Endothelial cell of umbilical vein (primary cell): ENCODE results near the gene FBXO10.

ENCODE experiments used
- CTCF ChIP-seq, 2 donors: IDR thresholded peaks; 1 replicate in 1 of 2; 2 replicates in 1 of 2; pipeline ENCODE4 v1.5.1; 2011; ENCODE audit warnings: low read length in 2 of 2, mild to moderate bottlenecking in 2 of 2, moderate library complexity in 2 of 2, control low read depth in 1 of 2, inconsistent platforms in 1 of 2, low read depth in 1 of 2; ENCODE audit not compliant: insufficient read depth in 1 of 2; ENCODE audit errors: extremely low read depth in 1 of 2
- EZH2 ChIP-seq: IDR thresholded peaks from 2 replicates; pipeline ENCODE4 v1.6.1; 2012; ENCODE audit warnings: borderline replicate concordance, low read depth, mild to moderate bottlenecking, moderate library complexity, low read length, inconsistent platforms; ENCODE audit not compliant: severe bottlenecking
- FOS ChIP-seq: IDR thresholded peaks from 2 replicates; pipeline ENCODE4 v1.6.1; 2011; ENCODE audit warnings: mild to moderate bottlenecking, low read length, moderate library complexity, borderline replicate concordance; ENCODE audit not compliant: insufficient read depth
- MAX ChIP-seq: IDR thresholded peaks from 2 replicates; pipeline ENCODE4 v1.6.1; 2011; ENCODE audit not compliant: insufficient read depth, insufficient read length
- POLR2A ChIP-seq: IDR thresholded peaks from 2 replicates; pipeline ENCODE4 v1.6.1; 2012; ENCODE audit warnings: low read depth, mild to moderate bottlenecking, control low read depth, low read length
- POLR2AphosphoS5 ChIP-seq: IDR thresholded peaks from 2 replicates; pipeline ENCODE4 v1.6.1; 2012; ENCODE audit warnings: low read depth, mild to moderate bottlenecking, control low read depth, low read length, moderate library complexity; ENCODE audit not compliant: insufficient read depth

- no peak for TF ChIP-seq FOS
- TF ChIP-seq POLR2A: no peak
- TF ChIP-seq CTCF (IDR thresholded peaks at IDR 0.05; ENCODE audit: extremely low read depth in 1 of 2, insufficient read depth in 1 of 2, low read depth in 1 of 2, low read length in 2 of 2): no peak
- TF ChIP-seq MAX: no peak
- no peak for TF ChIP-seq POLR2AphosphoS5
- TF ChIP-seq EZH2: no peak
These were observed 1.9 kb downstream of the FBXO10 start for GRCh38 chr9:37574241-37574721.
